Measurements from ENCODE around the gene MCOLN2.
"Not testable (repeated sequence)": the region's sequence is repeated elsewhere in the genome, so short reads cannot be mapped to it uniquely, and the experiment has no call there.

- TF ChIP-seq CTCF (conservative IDR thresholded peaks at IDR 0.05; ENCODE audit: low read depth, low read length); EZH2 (IDR thresholded peaks at IDR 0.05; ENCODE audit: borderline replicate concordance, low read depth, low read length, poor library complexity, severe bottlenecking): not testable (repeated sequence)
These were observed 10.4 kb downstream of the MCOLN2 start for GRCh38 chr1:84986561-84986960.

Measured in A673 (cell line).